NOMO-1 treated with dmso at 0.1 percent for 144 hours (cell line): ENCODE measurements around the gene CLEC18B.
"Not testable (repeated sequence)": the region's sequence is repeated elsewhere in the genome, so short reads cannot be mapped to it uniquely, and the experiment has no call there.

ENCODE experiments used
- DNase-seq: peaks from one replicate; lab custom pipeline; 2025; ENCODE audit not compliant: unreplicated experiment; lab: John Stamatoyannopoulos, UW

The CLEC18B gene

DNA sequence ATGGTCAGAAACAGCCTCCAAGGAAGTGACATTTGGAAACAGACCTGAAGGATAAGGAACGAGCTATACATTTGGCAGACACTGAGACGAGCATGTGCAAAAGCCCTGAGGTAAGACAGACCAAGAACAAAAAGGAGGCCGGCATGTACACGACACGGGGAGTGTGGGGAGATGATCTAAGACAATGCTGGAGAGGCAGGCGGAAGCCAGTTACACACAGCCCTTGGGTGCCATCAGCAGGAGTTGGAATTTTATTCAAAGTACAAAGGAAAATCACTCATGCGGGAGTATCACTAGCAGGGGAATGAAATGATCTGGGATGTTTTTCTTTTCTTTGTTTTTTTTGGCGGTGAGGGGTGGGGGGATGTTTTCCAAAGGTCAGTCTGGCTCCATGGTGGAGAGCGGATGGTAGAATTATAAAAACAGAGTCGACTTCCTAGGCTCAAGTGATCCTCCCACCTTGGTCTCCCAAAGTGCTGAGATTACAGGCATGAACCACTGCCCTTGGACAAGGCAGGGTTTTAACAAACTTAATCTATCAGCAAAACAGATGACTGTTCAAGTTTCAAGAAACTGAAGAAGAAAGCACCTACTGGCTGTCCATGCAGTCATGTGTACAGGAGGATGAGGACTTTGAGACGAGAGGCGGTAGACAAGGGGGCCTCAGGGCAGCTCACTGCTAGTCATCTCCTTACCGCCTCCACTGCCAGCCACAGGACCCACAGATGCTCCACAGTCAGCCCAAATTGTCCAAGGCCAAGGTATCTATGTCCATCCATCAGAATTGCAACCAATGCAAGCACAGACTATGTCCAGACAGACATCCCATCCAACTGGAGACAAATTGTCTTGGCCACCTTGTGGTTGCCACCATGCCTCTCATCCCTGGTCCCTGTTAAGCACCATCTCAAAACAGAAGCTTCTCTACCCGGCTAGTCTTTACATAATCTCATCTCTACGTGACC lies 59.4 kb downstream of the CLEC18B start:
- not testable (repeated sequence) for DNase-seq
